ENCODE results near the gene NECAB2. TPM values are rescaled to one million over a fixed set of nuclear protein-coding genes. Genes with fewer than 3 reads are reported as not detected.

The NECAB2 gene
- total RNA-seq, 1 donor from 2014 or later = 0.32 TPM

DNA sequence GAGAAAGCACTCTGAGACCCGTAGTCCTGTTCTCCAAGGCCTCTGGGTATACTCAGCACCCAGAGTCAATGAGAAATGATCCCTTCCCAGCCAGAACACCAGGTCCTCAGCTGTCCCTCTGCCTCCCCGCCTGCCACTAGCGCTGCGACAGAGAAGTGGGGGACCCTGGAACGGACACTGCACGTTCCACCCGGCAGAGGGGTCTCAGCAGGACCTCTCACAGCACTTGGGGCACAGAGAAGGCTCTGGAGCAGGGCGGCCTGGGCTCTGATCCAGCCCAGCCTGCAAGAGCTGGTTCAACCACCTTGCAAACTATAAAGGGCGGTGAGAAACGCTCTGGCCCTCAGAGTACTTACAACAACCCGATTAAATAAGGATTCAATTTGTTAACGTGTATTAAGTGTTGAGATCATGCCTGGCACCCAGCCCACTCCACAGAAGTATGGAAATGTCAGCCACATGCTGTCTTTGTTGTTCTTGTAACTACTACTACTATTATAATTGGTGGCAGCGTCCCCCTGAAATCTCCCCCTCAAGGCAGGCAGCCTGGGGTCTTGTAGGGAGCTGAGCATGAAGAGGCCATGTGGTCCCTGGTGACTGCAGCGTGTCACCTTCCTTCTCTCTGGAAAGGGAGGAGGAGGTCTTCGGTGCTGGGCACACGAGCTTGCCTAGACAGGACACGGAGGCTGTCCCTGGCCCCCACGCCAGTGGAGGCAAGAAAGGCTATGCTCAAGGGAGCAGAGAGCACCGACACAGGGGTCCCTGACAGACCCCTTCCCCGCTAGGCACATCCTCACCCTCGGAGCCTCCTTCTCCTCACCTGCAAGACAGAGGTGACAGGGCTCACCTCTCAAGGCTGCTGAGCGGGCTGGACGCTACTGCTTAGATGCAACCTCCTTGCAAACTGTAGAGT is 12.6 kb upstream of the NECAB2 start:
- Mint-ChIP-seq H3K27me3 (ENCODE audit: low read depth, unreplicated experiment) (peaks cover 6% of the 10 kb centered on the region), H3K27ac (ENCODE audit: unreplicated experiment) (no peak overlapping the region), H3K36me3 (ENCODE audit: low read depth, unreplicated experiment) (no peaks in the 10 kb centered on the region), H3K9me3 (ENCODE audit: unreplicated experiment) (no peaks in the 10 kb centered on the region), H3K4me1 (ENCODE audit: low read depth, unreplicated experiment) (peaks cover 9% of the 10 kb centered on the region), H3K4me3 (ENCODE audit: unreplicated experiment) (no peak overlapping the region)
- H3K4me2 ChIP-seq (ENCODE audit: low read length) = no peak overlapping the region
- no peaks in the 10 kb centered on the region for H3K9me3 ChIP-seq (ENCODE audit: insufficient read depth, low read depth, low read length)
- no peak overlapping the region for H2AFZ ChIP-seq (ENCODE audit: low read depth, low read length)
- no peak overlapping the region for H3K9ac ChIP-seq (ENCODE audit: low read length)
- no peak overlapping the region for H3K27ac ChIP-seq (ENCODE audit: low read depth, low read length)
- no peaks in the 10 kb centered on the region for H3K27me3 ChIP-seq (ENCODE audit: insufficient read depth, low read length)
- peaks cover 29% of the 10 kb centered on the region for H4K20me1 ChIP-seq (ENCODE audit: insufficient read depth, low read length)
- peaks cover 3% of the 10 kb centered on the region for H3K79me2 ChIP-seq (ENCODE audit: insufficient read depth, low read length)
- H3K36me3 ChIP-seq (ENCODE audit: insufficient read depth, low read length) = no peaks in the 10 kb centered on the region
- TF ChIP-seq, protein P1, sequence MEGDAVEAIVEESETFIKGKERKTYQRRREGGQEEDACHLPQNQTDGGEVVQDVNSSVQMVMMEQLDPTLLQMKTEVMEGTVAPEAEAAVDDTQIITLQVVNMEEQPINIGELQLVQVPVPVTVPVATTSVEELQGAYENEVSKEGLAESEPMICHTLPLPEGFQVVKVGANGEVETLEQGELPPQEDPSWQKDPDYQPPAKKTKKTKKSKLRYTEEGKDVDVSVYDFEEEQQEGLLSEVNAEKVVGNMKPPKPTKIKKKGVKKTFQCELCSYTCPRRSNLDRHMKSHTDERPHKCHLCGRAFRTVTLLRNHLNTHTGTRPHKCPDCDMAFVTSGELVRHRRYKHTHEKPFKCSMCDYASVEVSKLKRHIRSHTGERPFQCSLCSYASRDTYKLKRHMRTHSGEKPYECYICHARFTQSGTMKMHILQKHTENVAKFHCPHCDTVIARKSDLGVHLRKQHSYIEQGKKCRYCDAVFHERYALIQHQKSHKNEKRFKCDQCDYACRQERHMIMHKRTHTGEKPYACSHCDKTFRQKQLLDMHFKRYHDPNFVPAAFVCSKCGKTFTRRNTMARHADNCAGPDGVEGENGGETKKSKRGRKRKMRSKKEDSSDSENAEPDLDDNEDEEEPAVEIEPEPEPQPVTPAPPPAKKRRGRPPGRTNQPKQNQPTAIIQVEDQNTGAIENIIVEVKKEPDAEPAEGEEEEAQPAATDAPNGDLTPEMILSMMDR (IDR thresholded peaks at IDR 0.05; ENCODE audit: insufficient read depth, low read depth, low read length) = no peak
- no peak for TF ChIP-seq EZH2 (IDR thresholded peaks at IDR 0.05; ENCODE audit: insufficient read depth, low read length)
- peaks cover 22% of the 10 kb centered on the region for H3K4me1 ChIP-seq (ENCODE audit: insufficient read depth, low read length)
- no peak for FAIRE-seq
- no peak overlapping the region for H3K4me3 ChIP-seq (ENCODE audit: insufficient read depth, low read depth, low read length)
- peak; percentile 36 for DNase-seq (ENCODE audit: low read depth)

DNA sequence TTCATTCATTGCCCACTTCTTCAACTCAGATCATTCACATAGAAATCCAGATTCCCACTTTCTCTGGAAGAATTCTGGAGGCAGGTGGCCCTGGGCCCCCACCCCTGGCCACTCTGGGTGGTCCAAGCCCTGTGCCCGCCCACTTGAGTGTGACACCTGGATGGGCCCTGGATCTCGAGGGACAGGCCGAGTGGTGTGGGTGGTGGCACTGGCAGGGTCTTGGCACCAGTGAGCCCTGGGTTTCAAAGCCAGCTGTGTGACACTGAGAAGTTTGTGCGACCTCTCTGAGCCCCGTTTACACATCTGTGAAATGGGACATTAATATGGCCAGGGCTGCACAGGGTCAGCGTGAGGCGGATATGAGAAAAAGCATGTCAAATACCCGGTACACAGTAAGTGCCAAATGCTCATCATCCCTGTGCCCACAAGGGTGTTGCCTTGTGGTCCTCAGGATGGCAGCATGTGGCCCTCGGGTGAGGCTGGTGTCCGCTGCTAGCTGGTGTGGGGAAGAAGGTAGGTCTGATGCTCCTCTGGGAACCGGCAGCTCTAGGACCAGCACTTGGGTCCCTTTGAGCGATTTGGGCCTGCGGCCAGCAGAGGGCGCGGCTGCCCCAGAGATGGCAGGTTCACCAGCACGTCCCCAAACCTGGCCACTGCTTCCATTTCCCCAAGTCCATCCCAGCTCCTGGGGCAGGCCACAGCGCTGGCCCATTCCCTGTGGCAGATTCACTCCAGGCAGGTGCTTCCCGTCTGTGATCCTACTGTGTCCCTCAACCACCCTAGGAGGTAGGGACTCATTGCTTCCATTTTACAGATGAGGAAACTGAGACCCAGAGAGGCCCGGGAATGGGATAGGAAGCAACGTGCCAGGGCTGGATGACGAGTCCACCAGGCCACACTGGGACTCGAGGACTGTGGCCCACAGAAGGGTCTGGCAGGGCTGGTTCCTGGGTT is 11.4 kb upstream of the NECAB2 start:
- Histone ChIP-seq H3K4me2 (ENCODE audit: low read length) (no peak overlapping the region), H3K4me1 (ENCODE audit: insufficient read depth, low read length) (peaks cover 22% of the 10 kb centered on the region), H3K27me3 (ENCODE audit: insufficient read depth, low read length) (no peaks in the 10 kb centered on the region), H3K36me3 (ENCODE audit: insufficient read depth, low read length) (no peaks in the 10 kb centered on the region), H3K79me2 (ENCODE audit: insufficient read depth, low read length) (peaks cover 3% of the 10 kb centered on the region), H2AFZ (ENCODE audit: low read depth, low read length) (no peak overlapping the region), H4K20me1 (ENCODE audit: insufficient read depth, low read length) (peaks cover 29% of the 10 kb centered on the region), H3K9me3 (ENCODE audit: insufficient read depth, low read depth, low read length) (no peaks in the 10 kb centered on the region), H3K27ac (ENCODE audit: low read depth, low read length) (no peak overlapping the region), H3K9ac (ENCODE audit: low read length) (no peak overlapping the region), H3K4me3 (ENCODE audit: insufficient read depth, low read depth, low read length) (no peak overlapping the region)
- H3K27ac Mint-ChIP-seq (ENCODE audit: unreplicated experiment) = no peak overlapping the region
- H3K4me3 Mint-ChIP-seq (ENCODE audit: unreplicated experiment) = no peak overlapping the region
- H3K27me3 Mint-ChIP-seq (ENCODE audit: low read depth, unreplicated experiment) = peaks cover 8% of the 10 kb centered on the region
- TF ChIP-seq, protein P1 (IDR thresholded peaks at IDR 0.05; ENCODE audit: insufficient read depth, low read depth, low read length) = peak; percentile 77
- TF ChIP-seq EZH2 (IDR thresholded peaks at IDR 0.05; ENCODE audit: insufficient read depth, low read length) = no peak
- peaks cover 9% of the 10 kb centered on the region for H3K4me1 Mint-ChIP-seq (ENCODE audit: low read depth, unreplicated experiment)
- no peaks in the 10 kb centered on the region for H3K9me3 Mint-ChIP-seq (ENCODE audit: unreplicated experiment)
- no peaks in the 10 kb centered on the region for H3K36me3 Mint-ChIP-seq (ENCODE audit: low read depth, unreplicated experiment)
- FAIRE-seq (no peak), DNase-seq (ENCODE audit: low read depth) (peak; percentile 33)
